Prostate gland (tissue), 2 donors: ENCODE data around the gene HDDC2. TPM values are rescaled to one million over a fixed set of nuclear protein-coding genes. Genes with fewer than 3 reads are reported as not detected.
"Not testable (repeated sequence)": the region's sequence is repeated elsewhere in the genome, so short reads cannot be mapped to it uniquely, and the experiment has no call there.

ENCODE experiments used
- DNase-seq: peaks from one replicate; pipeline ENCODE4 v3.0.0-alpha.2; 2019; ENCODE audit warnings: low spot score
- H3K27ac ChIP-seq, 2 donors: fragments of 200-600 bp; sonication (generic); 2 replicates each; pipeline ENCODE4 v1.5.1; 2017 to 2019
- H3K27me3 ChIP-seq: fragments of 200-600 bp; sonication (generic); replicated peaks from 2 replicates; pipeline ENCODE4 v1.5.1; 2019; ENCODE audit not compliant: insufficient read depth
- H3K36me3 ChIP-seq, 2 donors: fragments of 200-600 bp; sonication (generic); 1 replicate in 1 of 2; 2 replicates in 1 of 2; pipeline versions ENCODE4 v1.5.1 to v1.8.1; 2017 to 2019
- H3K4me1 ChIP-seq: fragments of 200-600 bp; sonication (generic); replicated peaks from 2 replicates; pipeline ENCODE4 v1.5.1; 2019
- H3K4me3 ChIP-seq, 2 donors: fragments of 200-600 bp; sonication (generic); 2 replicates each; pipeline ENCODE4 v1.5.1; 2017 to 2019
- H3K9me3 ChIP-seq: fragments of 200-600 bp; sonication (generic); 2 replicates; pipeline ENCODE4 v1.5.1; 2017
- POLR2A ChIP-seq: fragments of 450-650 bp; IDR thresholded peaks from one replicate; pipeline ENCODE4 v1.6.1; 2016; ENCODE audit warnings: antibody characterized with exemption, mild to moderate bottlenecking
- POLR2AphosphoS5 ChIP-seq: sonication (generic); formaldehyde crosslinking; IDR thresholded peaks from one replicate; pipeline ENCODE4 v1.6.1; 2017; ENCODE audit warnings: antibody characterized with exemption
- WGBS: methylation state at CpG from one replicate; pipeline ENCODE4 v1.1.5; 2018; 5-methylcytosine and 5-hydroxymethylcytosine counted together
- intact Hi-C: fragments of 100-400 bp; cut with DNase I; formaldehyde crosslinking; loops from one replicate; pipeline ENCODE4 v1.14.2; 2022
- total RNA-seq, 2 donors: library from RNA; depleted of rRNA; stranded (reverse); fragments of >200 nt; gene quantifications; one replicate each; pipeline ENCODE4 v1.1.0, GENCODE V29; 2016
- TF ChIP-seq, protein P1 (sequence below), 4 experiments: fragments of 200-600 bp in 2 of 4; fragments of 450-650 bp in 2 of 4; sonication (generic) in 2 of 4; IDR thresholded peaks; 1 replicate in 3 of 4; 2 replicates in 1 of 4; pipeline ENCODE4 v1.5.1; 2016 to 2019; ENCODE audit warnings: antibody characterized with exemption in 4 of 4, mild to moderate bottlenecking in 2 of 4, moderate library complexity in 2 of 4

HDDC2 gene
- total RNA-seq, 2 donors from 2014 or later = 50.4 to 50.9 TPM

DNA sequence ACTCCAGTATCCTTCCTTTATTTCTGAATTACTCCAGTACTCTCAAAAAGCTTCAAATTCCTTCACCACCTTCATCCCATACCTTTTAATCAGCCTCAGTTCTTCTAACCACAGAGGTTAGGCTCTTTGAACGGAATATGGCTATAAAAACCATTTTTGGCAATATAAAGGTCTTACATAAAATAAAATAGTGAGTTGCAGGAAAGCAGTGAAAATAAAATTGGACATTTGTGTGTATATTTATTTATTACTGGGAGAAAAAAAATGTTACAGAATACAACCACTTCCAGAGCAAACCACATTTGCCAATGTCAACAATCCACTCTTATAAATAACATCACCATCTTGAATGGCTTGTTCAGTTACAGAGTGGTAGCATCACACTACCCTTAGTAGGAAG is 7.7 kb downstream of the HDDC2 start:
- no peaks in the 10 kb centered on the region for H3K27me3 ChIP-seq
- TF ChIP-seq, protein P1, sequence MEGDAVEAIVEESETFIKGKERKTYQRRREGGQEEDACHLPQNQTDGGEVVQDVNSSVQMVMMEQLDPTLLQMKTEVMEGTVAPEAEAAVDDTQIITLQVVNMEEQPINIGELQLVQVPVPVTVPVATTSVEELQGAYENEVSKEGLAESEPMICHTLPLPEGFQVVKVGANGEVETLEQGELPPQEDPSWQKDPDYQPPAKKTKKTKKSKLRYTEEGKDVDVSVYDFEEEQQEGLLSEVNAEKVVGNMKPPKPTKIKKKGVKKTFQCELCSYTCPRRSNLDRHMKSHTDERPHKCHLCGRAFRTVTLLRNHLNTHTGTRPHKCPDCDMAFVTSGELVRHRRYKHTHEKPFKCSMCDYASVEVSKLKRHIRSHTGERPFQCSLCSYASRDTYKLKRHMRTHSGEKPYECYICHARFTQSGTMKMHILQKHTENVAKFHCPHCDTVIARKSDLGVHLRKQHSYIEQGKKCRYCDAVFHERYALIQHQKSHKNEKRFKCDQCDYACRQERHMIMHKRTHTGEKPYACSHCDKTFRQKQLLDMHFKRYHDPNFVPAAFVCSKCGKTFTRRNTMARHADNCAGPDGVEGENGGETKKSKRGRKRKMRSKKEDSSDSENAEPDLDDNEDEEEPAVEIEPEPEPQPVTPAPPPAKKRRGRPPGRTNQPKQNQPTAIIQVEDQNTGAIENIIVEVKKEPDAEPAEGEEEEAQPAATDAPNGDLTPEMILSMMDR (IDR thresholded peaks at IDR 0.05) = no peak
- no peak for TF ChIP-seq POLR2AphosphoS5
- TF ChIP-seq POLR2A = no peak
- H3K4me1 ChIP-seq = no peaks in the 10 kb centered on the region
- intact Hi-C loops = no loop called here
- DNase-seq = no peak
- WGBS = 24% methylated on average over 1 of the region's 1 CpG
- no peak overlapping the region for H3K27ac ChIP-seq
- no peaks in the 10 kb centered on the region for H3K36me3 ChIP-seq
- no peaks in the 10 kb centered on the region for H3K9me3 ChIP-seq
- H3K4me3 ChIP-seq = no peak overlapping the region

DNA sequence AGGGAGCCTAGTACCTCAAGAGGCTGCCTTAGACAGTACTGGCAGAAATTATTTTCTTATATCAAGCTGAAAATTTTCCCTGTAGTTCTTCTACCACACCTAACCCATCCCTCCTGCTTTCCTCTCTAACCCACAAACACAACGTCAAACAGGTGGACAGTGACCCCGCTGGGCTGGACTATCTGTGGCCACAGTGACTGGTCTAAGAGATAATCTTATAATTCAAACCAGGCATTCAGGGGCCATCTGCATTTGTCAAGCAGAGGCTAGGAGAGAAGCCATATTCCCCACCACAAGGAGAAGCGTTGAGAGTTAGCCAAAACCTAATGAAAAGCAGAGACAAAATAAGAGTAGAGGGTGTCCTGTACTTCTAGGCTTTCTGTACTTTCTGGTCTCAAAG is 8.2 kb downstream of the HDDC2 start:
- TF ChIP-seq, protein P1 (IDR thresholded peaks at IDR 0.05) = no peak
- TF ChIP-seq POLR2A (no peak), POLR2AphosphoS5 (no peak)
- intact Hi-C loops = no loop called here
- Histone ChIP-seq H3K4me3 (no peak overlapping the region), H3K27me3 (no peaks in the 10 kb centered on the region), H3K27ac (no peak overlapping the region), H3K9me3 (no peaks in the 10 kb centered on the region), H3K4me1 (no peaks in the 10 kb centered on the region), H3K36me3 (no peaks in the 10 kb centered on the region)
- 87% methylated on average over 3 of the region's 3 CpGs for WGBS
- DNase-seq = no peak

DNA sequence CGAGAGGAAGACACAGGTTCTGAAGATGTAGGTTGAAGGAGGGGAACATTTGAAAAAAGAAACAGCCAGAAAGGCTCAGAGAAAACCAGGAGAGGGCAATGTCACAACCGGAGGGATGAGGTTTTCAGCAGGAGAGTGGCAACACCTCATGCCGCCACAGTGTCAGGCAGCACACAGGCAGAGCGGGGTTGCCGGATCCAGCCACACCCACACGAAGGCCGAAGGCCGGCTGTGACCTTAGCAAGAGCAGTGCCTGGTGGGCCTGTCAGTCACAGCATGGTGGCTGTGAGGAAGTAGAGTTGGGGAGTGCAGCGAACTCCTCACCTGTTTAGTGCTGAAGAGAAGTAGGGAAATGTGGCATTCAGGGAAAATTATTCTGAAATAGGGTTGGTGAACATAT is 14.0 kb downstream of the HDDC2 start:
- Histone ChIP-seq H3K4me1 (no peaks in the 10 kb centered on the region), H3K27me3 (no peaks in the 10 kb centered on the region), H3K9me3 (no peaks in the 10 kb centered on the region), H3K27ac (no peak overlapping the region), H3K4me3 (no peak overlapping the region), H3K36me3 (no peaks in the 10 kb centered on the region)
- intact Hi-C loops = no loop called here
- TF ChIP-seq POLR2A = no peak
- no peak for TF ChIP-seq POLR2AphosphoS5
- TF ChIP-seq, protein P1 (IDR thresholded peaks at IDR 0.05) = no peak
- WGBS = 96% methylated on average over 9 of the region's 9 CpGs
- DNase-seq = no peak

DNA sequence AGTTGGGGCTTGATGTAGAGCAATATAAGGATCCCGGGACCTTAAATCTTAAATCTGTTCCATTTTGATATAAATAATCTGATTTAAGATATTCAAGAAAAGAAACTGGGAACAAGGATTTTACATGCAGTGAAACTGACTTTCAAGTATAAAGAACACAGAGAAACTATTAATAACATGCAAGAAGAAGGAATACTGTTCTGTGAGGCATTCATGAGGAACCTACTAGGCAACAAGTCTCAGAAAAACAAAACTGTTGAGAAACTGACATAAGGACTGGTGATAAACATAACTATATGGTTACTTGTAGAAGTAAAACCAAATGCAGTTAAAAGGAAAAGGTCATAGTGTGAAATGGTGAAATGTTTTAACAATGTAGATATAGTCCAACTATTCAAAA is 15.8 kb downstream of the HDDC2 start:
- Histone ChIP-seq H3K27me3 (no peaks in the 10 kb centered on the region), H3K9me3 (no peaks in the 10 kb centered on the region), H3K4me1 (no peaks in the 10 kb centered on the region), H3K36me3 (no peaks in the 10 kb centered on the region), H3K4me3 (no peak overlapping the region), H3K27ac (no peak overlapping the region)
- TF ChIP-seq, protein P1 (IDR thresholded peaks at IDR 0.05) = no peak
- TF ChIP-seq POLR2AphosphoS5 (no peak), POLR2A (no peak)
- 89% methylated on average over 1 of the region's 1 CpG for WGBS
- intact Hi-C loops = no loop called here
- DNase-seq = no peak

DNA sequence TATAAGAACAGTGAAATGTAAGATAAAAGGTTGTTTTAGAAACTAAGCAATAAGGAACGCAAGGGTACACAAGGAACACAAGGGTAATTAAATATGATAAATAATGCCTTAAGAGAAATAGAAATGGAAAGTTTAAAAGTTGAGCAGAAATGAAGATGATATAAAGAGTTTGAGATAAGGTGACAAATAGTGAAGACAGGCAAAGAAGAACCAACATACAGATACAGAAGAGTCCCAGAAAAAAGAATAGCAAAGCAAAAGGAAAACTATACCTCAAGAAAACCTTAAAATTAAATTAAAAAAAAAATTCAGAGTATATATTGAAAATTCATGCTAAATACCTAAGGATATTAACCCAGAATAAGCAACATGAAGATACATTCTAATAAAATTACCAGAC is 16.4 kb downstream of the HDDC2 start:
- H3K4me1 ChIP-seq = no peaks in the 10 kb centered on the region
- H3K27me3 ChIP-seq = no peaks in the 10 kb centered on the region
- intact Hi-C loops = no loop called here
- H3K4me3 ChIP-seq = no peak overlapping the region
- H3K9me3 ChIP-seq = no peaks in the 10 kb centered on the region
- no peak overlapping the region for H3K27ac ChIP-seq
- WGBS = 97% methylated on average over 1 of the region's 1 CpG
- H3K36me3 ChIP-seq = no peaks in the 10 kb centered on the region
- DNase-seq = no peak
- TF ChIP-seq, protein P1 (IDR thresholded peaks at IDR 0.05) = no peak

DNA sequence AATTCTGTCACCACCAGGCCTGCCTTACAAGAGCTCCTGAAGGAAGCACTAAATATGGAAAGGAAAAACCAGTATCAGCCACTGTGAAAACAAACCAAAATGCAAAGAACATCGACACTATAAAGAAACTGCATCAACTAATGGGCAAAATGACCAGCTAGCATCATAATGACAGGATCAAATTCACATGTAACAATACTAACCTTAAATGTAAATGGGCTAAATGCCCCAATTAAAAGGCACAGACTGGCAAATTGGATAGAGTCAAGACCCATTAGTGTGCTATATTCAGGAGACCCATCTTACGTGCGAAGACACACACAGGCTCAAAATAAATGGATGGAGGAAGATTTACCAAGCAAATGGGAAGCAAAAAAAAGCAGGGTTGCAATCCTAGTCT is 19.3 kb downstream of the HDDC2 start:
- H3K4me1 ChIP-seq, DNase-seq, intact Hi-C loops, H3K4me3 ChIP-seq, H3K27ac ChIP-seq, H3K9me3 ChIP-seq, H3K27me3 ChIP-seq, H3K36me3 ChIP-seq: not testable (repeated sequence)
- WGBS = 97% methylated on average over 3 of the region's 3 CpGs

DNA sequence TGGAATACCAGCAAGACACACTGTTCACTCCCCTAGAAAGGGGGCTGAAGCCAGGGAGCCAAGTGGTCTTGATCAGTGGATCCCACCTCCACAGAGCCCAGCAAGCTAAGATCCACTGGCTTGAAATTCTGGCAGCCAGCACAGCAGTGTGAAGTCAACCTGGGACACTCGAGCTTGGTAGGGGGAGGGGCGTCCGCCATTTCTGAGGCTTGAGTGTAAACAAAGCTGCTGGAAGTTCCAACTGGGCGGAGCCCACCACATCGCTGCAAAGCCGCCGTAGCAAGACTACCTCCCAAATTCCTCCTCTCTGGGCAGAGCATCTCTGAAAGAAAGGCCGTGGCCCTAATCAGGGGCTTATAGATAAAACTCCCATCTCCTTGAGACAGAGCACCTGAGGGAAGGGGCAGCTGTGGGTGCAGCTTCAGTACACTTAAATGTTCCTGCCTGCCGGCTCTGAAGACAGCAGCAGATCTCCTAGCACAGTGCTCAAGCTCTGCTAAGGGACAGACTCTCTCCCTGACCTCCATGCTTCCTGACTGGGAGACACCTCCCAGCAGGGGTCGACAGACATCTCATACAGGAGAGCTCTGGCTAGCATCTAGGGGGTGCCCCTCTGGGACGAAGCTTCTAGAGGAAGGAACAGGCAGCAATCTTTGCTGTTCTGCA is 21.3 kb downstream of the HDDC2 start:
- intact Hi-C loops, H3K9me3 ChIP-seq, H3K4me3 ChIP-seq, H3K36me3 ChIP-seq, DNase-seq, H3K4me1 ChIP-seq, H3K27ac ChIP-seq, H3K27me3 ChIP-seq: not testable (repeated sequence)
- WGBS = 90% methylated on average over 11 of the region's 11 CpGs
